GM12891 (cell line): ENCODE measurements around the gene ZDBF2.

Experiments
- PAX5 ChIP-seq: IDR thresholded peaks from 2 replicates; pipeline ENCODE4 v1.6.1; 2011; ENCODE audit warnings: low read length, moderate library complexity, mild to moderate bottlenecking; ENCODE audit not compliant: insufficient read depth, severe bottlenecking
- POLR2A ChIP-seq: IDR thresholded peaks from 2 replicates; pipeline ENCODE4 v1.6.1; 2011; ENCODE audit warnings: low read depth, low read length, control low read depth
- POLR2AphosphoS5 ChIP-seq: IDR thresholded peaks from 2 replicates; pipeline ENCODE4 v1.6.1; 2011; ENCODE audit warnings: low read depth, low read length, control low read depth
- TAF1 ChIP-seq: IDR thresholded peaks from 2 replicates; pipeline ENCODE4 v1.6.1; 2011; ENCODE audit warnings: low read depth, low read length, control low read depth

DNA sequence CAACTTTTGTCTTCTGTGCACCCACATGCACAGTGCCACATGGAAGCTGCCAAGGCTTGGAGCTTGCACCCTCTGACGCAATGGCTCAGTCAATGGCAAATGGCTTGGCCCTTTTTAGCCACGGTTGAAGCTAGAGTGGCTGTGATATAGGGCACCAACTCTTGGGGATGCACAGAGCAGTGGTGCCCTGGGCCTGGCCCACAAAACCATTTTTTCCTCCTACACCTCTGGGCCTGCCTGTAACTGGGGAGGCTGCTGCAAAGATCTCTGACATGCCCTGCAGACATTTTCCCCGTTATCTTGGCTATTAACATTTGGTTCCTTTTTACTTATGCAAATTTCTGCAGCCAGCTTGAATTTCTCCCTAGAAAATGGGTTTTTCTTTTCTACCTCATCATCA, 74.9 kb downstream of the ZDBF2 start:
- TF ChIP-seq POLR2A (no peak), TAF1 (no peak), POLR2AphosphoS5 (no peak), PAX5 (no peak)
